ENCODE measurements around the gene IGDCC3. TPM values are rescaled to one million over a fixed set of nuclear protein-coding genes. Genes with fewer than 3 reads are reported as not detected.

IGDCC3 gene
- polyA plus RNA-seq, 6 donors from 2014 or later = not detected

DNA sequence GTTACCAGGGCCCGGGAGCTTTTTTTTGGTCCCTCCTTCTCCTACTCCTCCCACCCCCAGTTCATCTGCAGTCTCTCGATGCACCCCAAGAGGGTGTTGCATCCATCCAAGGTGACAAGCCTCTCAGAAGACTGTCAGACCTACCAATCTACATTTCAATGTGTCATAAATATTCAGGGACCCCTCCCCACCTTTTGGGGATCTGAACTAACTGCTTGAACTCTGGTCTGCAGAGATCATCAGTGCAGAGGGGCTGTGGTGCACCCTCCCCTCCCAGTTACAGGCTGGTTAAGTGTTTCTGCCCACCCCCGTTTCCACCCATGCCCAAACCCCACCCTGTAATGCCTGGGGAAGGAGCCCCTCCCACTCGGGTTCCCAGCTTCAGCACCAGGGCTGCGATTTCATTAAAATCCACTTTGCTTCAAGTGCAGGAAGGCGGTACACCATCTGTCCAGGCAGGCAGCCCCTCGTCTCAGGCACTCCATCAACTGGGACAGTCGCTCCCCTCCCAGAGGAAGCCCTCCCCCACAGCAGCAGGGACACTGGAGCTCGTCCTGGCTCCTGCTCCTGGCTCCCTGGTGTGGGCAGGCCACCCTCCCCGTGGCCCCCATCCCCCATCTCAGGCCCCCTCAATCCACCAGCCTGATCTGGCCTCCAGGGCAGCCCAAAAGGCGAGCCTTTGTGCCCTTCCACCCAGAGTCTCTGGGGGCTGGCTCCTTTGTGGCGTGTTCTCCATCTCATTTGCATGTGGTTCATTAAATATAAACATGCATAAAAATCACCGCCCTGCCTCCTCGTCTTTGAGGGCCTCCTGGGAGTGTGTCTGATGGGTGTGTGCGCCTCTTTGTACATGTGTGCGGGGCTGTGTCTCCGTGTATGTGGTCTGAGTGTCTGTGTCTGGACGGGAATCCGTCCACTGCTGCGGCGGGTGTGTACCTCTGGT, 41.0 kb downstream of the IGDCC3 start:
- DNase-seq (no peak), ATAC-seq (ENCODE audit: low read depth in 2 of 2) (peak; percentile 66 to 82)
- Mint-ChIP-seq H3K36me3 (no peaks in the 10 kb centered on the region), H3K4me1 (peaks cover 6 to 18% (median 7%) of the 10 kb centered on the region in 3 donors), H3K27me3 (peaks cover 21 to 63% (median 45%) of the 10 kb centered on the region in 3 donors), H3K27ac (no peak overlapping the region), H3K9me3 (peaks cover 0 to 2% (median 0%) of the 10 kb centered on the region in 7 donors), H3K4me3 (peak overlapping the region in 1 of 8 donors; percentile 39)

DNA sequence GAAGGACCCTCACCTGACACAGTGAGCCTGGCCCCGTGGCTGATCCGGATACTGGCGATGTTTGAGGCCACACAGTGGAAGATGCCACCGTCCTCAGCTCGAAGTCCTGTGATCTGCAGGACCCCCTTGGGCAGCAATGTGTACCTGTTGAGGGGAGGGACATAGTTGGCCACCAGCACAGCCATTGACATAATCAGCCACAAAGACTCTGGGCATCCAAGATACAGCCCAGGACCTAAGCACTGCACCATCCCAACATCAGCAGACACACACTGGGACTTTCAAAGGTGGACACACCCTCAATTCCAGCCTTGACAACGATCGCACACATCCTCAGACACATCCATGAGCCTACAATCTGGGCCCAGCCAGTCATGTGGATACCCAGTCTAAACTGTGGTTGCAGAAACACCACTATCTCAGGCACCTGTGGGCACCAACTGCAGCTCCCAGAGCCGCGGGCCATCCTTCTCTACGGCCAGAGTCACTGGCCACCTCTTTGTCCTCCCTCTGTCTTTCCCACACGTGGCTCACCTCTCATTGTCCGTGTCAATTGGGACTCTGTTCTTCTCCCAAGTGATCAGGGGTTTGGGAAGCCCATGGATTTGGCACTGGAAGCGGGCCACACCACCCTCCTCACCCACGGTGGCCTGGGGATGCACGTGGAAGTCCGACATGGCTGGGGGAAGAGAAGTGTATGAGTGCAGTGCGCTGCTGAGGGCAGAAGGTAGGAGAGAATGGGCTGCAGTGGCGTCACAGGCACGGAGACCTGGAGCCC, 42.3 kb downstream of the IGDCC3 start:
- H3K27me3 Mint-ChIP-seq = peaks cover 18 to 63% (median 48%) of the 10 kb centered on the region in 3 donors
- no peaks in the 10 kb centered on the region for H3K36me3 Mint-ChIP-seq
- no peak for ATAC-seq (ENCODE audit: low read depth in 2 of 2)
- no peak overlapping the region for H3K4me3 Mint-ChIP-seq
- H3K9me3 Mint-ChIP-seq = peaks cover 0 to 1% (median 0%) of the 10 kb centered on the region in 7 donors
- peaks cover 4 to 18% (median 7%) of the 10 kb centered on the region in 3 donors for H3K4me1 Mint-ChIP-seq
- no peak overlapping the region for H3K27ac Mint-ChIP-seq
- no peak for DNase-seq

DNA sequence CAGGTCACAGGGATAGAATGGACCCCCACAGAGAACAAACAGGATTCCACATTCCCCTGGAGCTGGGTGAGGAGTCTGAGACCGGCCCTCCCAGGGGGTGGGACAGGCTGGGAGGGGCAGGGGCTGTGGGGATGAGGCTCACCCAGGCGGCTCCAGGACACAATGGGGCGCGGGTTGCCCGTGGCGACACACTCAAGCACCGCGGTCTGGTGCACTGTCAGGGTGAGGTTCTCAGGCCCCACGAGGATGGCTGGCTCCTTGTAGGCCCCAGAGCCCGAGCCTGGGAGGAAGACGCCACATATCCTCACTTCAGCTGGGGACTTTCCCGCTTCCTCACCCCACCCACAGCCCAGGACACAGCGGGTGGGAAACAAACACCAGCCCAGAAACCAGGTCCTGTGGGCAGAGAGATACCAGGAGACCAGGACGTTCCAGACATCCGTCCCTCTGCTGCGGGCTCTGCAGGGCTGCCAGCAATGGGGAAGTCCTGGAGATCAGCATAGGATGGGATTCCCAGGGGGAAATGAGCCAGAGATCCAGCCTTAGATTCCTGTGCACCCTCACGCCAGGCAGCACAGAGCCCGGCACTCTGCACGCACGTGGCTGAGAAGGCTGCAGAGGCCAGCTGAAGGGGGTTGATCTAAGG, 43.1 kb downstream of the IGDCC3 start:
- no peak for ATAC-seq (ENCODE audit: low read depth in 2 of 2)
- peaks cover 4 to 11% (median 7%) of the 10 kb centered on the region in 3 donors for H3K4me1 Mint-ChIP-seq
- H3K27ac Mint-ChIP-seq = no peak overlapping the region
- H3K9me3 Mint-ChIP-seq = no peaks in the 10 kb centered on the region
- H3K4me3 Mint-ChIP-seq = peak overlapping the region in 1 of 8 donors; percentile 21
- DNase-seq = no peak
- peaks cover 10 to 55% (median 41%) of the 10 kb centered on the region in 3 donors for H3K27me3 Mint-ChIP-seq
- no peaks in the 10 kb centered on the region for H3K36me3 Mint-ChIP-seq

DNA sequence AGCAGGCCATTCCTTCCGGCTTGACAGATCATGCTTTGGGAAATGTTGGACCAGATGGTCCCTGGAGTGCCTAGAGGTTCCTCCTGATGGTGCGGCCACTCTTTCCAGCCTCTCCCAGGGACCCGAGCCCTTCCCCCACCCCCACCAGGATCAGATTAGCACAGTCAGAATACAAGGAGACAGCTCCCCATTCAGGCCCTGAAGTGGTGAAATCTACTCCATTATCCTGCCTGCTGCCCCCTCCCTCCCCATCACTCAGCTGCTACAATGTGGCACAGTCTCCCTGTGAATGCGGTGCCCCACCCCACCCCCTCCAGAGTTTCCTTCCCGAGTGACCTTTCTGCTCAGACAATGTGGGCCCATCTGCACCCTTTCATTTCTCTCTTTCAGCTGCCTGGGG, 43.9 kb downstream of the IGDCC3 start:
- DNase-seq (no peak), ATAC-seq (ENCODE audit: low read depth in 2 of 2) (no peak)
- peaks cover 7 to 47% (median 35%) of the 10 kb centered on the region in 3 donors for H3K27me3 Mint-ChIP-seq
- no peak overlapping the region for H3K27ac Mint-ChIP-seq
- no peaks in the 10 kb centered on the region for H3K9me3 Mint-ChIP-seq
- no peak overlapping the region for H3K4me3 Mint-ChIP-seq
- no peaks in the 10 kb centered on the region for H3K36me3 Mint-ChIP-seq
- peaks cover 4 to 8% (median 7%) of the 10 kb centered on the region in 3 donors for H3K4me1 Mint-ChIP-seq

DNA sequence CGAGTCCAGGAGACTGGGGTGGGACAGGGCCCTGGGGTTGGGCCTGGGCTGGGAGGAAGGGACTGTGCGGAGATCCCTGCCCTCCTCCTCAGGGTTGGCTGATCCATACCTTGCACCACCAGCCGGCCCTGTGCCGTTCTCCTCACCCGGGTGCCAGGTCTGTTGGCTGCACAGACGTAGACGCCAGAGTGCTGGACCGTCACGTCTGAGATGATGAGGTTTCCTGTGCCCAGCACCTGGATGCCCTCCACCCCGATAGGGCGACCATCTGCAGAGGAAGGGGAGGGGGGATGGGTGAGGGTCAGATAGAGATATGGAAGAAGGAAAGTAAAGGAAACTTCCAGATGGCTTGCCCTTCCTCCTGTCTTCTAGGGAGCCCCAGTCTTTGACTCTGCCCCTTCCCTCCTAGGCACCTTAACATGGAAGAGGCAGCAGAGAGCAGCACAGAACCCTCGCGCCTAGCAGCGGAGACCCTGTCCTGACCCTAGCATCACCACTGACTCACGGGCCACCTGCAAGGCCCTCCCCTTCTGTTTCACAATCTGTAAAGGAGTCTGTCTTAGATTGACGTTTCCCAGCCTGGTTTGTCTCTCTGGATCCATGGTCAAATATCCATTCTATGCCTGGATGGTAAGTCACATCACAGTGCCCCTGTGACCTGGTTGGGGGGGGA, 44.5 kb downstream of the IGDCC3 start:
- ATAC-seq (ENCODE audit: low read depth in 2 of 2) (no peak), DNase-seq (no peak)
- H3K36me3 Mint-ChIP-seq = no peaks in the 10 kb centered on the region
- no peaks in the 10 kb centered on the region for H3K9me3 Mint-ChIP-seq
- peaks cover 3 to 42% (median 30%) of the 10 kb centered on the region in 3 donors for H3K27me3 Mint-ChIP-seq
- H3K4me3 Mint-ChIP-seq = no peak overlapping the region
- H3K4me1 Mint-ChIP-seq = peaks cover 7 to 8% (median 7%) of the 10 kb centered on the region in 3 donors
- peak overlapping the region in 1 of 6 donors; percentile 87 for H3K27ac Mint-ChIP-seq

DNA sequence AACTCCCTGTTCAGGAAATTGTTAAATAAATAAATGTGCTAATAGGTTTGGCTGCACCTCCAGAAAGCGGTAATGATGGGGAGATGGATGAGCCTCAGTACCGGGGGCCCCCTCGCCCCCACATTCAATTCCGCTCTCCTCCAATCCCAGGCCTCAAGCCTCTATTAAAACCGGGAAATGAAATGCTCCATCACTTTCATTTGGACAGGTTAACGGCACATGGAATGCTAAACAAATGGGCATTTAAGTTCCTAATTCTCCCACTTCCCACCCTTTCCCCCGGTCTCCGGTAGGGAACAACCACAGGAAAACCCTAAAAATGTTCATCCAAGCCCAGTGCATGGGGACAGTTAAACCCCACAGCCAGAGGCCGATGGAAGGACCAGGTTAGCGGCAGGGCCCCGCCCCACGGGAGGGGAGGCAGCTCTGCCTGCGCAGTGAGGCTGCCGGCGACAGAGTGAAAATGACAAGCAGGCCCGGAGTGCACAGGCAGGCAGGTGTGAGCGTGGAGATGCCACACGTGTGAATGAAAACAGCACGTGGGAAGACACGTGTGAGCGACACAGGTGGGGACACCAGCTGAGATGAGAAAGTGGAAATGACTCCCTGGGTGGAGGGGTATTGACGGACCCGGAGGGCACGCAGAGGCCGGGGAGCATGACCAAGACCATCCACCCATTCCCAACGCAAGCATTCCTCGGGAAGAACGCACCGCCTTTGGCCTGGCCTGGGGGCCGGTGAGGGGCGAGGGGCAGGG, 45.2 kb downstream of the IGDCC3 start:
- Mint-ChIP-seq H3K9me3 (no peaks in the 10 kb centered on the region), H3K36me3 (no peaks in the 10 kb centered on the region), H3K27me3 (peaks cover 3 to 48% (median 29%) of the 10 kb centered on the region in 3 donors), H3K4me1 (peaks cover 13 to 14% (median 14%) of the 10 kb centered on the region in 3 donors), H3K4me3 (no peak overlapping the region), H3K27ac (no peak overlapping the region)
- no peak for ATAC-seq (ENCODE audit: low read depth in 2 of 2)
- DNase-seq = no peak

DNA sequence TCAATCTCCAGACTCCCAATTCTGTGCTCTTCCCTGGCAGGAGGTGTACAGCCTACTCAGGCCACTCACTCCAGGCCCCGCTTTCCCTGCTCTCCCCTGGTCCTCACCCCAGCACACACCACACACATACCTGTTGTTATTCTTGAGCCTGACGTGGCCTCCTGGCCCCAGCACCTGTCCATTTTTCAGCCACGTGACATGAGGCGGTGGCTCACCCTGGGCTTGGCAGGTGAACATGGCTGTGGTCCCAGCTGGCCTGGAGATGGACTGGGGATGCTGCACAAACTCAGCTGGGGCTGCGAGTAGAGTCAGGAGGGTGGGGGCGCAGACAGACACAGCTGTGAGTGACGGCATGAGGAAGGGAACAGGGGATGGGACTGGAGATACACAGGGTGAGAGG, 46.0 kb downstream of the IGDCC3 start:
- Mint-ChIP-seq H3K27me3 (peaks cover 0 to 50% (median 29%) of the 10 kb centered on the region in 3 donors), H3K36me3 (no peaks in the 10 kb centered on the region), H3K4me3 (no peak overlapping the region), H3K4me1 (peaks cover 9 to 10% (median 9%) of the 10 kb centered on the region in 3 donors), H3K27ac (no peak overlapping the region), H3K9me3 (no peaks in the 10 kb centered on the region)
- DNase-seq (no peak), ATAC-seq (ENCODE audit: low read depth in 2 of 2) (no peak)

DNA sequence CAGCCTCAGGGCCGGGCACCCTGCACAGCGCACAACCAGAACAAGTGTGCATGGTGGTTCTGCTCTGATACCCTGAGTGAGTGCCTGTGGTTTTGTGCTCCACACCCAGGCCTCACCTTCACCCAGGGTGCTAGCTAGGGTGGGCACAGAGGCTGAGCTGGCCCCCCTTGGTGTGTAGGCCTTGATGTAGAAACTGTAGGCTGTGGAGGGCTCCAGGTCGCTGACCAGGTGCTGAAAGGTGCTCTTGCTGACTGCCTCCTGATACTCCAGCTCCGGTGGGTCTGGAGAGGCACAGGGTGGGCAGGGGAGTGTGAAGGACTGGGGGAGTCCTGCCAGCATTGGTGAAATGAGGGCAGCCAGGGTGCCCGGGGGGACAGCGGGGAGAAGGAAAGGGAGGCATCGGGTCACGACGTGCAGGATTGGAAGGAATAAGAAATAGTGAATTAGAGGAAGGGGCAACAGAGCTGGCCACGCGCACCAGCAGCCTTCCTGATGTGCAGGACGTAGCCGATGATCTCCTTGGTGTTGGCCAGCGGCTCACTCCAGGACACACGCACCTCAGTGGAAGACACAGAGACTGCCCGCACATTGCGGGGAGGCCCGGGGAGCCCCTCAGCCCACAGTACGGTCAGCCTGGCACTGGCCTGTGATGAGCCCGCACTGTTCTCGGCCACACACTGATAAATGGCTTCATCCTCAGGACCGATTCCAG, 46.7 kb downstream of the IGDCC3 start:
- Mint-ChIP-seq H3K27me3 (peaks cover 0 to 49% (median 25%) of the 10 kb centered on the region in 3 donors), H3K27ac (peak overlapping the region in 2 of 6 donors; percentile 29 to 67), H3K4me3 (no peak overlapping the region), H3K36me3 (no peaks in the 10 kb centered on the region), H3K9me3 (no peaks in the 10 kb centered on the region), H3K4me1 (peaks cover 8 to 10% (median 9%) of the 10 kb centered on the region in 3 donors)
- no peak for DNase-seq
- ATAC-seq (ENCODE audit: low read depth in 2 of 2) = no peak

DNA sequence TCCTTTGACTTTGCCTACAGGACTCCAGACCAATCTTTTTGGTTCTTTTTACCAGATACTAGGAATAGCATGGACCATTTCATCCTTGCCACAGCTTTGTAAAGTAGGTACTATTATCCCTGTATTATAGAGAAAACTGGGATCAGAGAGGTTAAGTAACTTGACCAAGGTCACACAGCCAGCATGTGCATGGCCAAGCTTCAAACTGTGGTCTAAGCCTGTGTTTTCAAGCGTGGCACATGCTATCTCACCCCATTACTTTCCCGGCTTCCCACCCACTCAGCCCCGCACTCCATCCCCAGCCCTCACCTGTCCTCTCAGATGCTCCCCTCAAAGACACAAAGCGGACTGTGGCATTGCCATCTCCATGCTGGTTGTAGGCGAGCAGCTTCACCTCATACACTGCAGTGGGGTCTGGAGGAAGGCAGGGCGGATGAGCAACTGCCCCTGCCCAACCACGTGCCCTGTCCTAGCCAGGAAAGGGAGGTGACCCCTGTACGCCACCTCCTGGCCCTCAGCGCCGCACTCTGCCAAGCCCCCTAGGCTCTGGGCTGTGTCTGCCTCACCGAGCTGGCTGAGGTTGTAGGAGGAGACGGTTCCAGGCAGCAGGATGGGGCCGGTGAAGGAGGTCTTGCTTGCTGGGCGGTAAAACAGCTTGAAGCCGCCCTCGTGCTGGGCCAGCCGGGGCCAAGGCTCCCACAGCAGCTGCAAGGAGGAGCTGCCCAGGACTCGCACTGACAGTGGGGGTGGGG, 47.6 kb downstream of the IGDCC3 start:
- H3K27ac Mint-ChIP-seq = peak overlapping the region in 2 of 6 donors; percentile 27 to 67

DNA sequence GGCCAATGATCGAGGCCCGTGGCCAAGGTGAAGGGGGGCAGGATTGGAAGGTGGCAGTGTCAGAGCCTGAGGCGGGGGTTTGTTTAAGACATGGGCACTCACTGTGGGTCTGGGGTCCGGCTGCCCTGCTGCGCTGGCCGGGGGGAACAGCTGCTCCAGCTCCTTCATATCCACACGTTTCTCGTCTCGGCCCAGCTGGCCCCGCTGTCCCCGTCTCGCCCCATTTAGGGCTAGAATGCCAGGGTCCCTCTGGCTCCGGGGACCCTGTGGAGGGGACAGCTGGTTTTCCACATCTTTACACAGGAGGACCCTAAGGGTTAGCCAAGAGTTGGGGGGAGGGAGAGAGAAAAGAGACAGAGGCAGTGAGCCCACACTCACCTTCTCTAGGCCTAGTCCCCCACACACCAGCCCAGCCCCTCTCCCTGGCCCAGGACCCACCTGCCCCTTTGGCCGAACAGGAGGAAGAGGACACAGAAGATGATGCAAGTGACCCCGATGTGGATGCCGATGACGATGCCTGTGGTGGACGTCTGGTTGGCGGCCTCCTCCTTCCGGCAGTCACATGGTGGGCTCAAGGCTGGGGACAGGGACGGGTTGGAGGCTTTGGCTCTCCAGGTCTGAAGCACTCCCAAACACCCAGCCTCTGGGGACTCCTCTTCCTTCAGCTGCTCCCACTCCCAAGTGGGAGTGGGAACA, 48.4 kb downstream of the IGDCC3 start:
- ATAC-seq (ENCODE audit: low read depth in 2 of 2) (no peak), DNase-seq (no peak)
- Mint-ChIP-seq H3K36me3 (no peaks in the 10 kb centered on the region), H3K27me3 (peaks cover 5 to 40% (median 15%) of the 10 kb centered on the region in 3 donors), H3K9me3 (no peaks in the 10 kb centered on the region), H3K27ac (no peak overlapping the region), H3K4me1 (peaks cover 6 to 9% (median 8%) of the 10 kb centered on the region in 3 donors), H3K4me3 (no peak overlapping the region)

More for the DNA sequence above, 47.6 kb downstream of the IGDCC3 start:
- ATAC-seq (ENCODE audit: low read depth in 2 of 2) (no peak), DNase-seq (no peak)
- Mint-ChIP-seq H3K36me3 (no peaks in the 10 kb centered on the region), H3K4me1 (peaks cover 6 to 9% (median 8%) of the 10 kb centered on the region in 3 donors), H3K4me3 (no peak overlapping the region), H3K27me3 (peaks cover under 1 to 44% (median 15%) of the 10 kb centered on the region in 3 donors), H3K9me3 (no peaks in the 10 kb centered on the region)
